HG03432 (cell line): Measurements from ENCODE around the gene LRRC46.

Experiments
- ATAC-seq: cut with Tn5 transposase; IDR thresholded peaks from one replicate; pipeline ENCODE4 v1.9.1; 2021; ENCODE audit warnings: mild to moderate bottlenecking, moderate library complexity; ENCODE audit not compliant: unreplicated experiment

Gene LRRC46

GRCh38 chr17:47808830-47809480, 22.5 kb upstream of the LRRC46 start:
- ATAC-seq = no peak

- ATAC-seq = no peak
These were observed 21.2 kb upstream of the LRRC46 start for GRCh38 chr17:47810200-47810821.

GRCh38 chr17:47810901-47811635, 20.4 kb upstream of the LRRC46 start:
- no peak for ATAC-seq

GRCh38 chr17:47811709-47812108, 19.8 kb upstream of the LRRC46 start:
- ATAC-seq = no peak

- no peak for ATAC-seq
These were observed 19.1 kb upstream of the LRRC46 start for GRCh38 chr17:47812146-47812920.

GRCh38 chr17:47813077-47813476, 18.4 kb upstream of the LRRC46 start:
- no peak for ATAC-seq

GRCh38 chr17:47813512-47814031, 17.9 kb upstream of the LRRC46 start:
- no peak for ATAC-seq

- no peak for ATAC-seq
These were observed 16.2 kb upstream of the LRRC46 start for GRCh38 chr17:47815106-47815918.

- no peak for ATAC-seq
These were observed 15.2 kb upstream of the LRRC46 start for GRCh38 chr17:47816111-47816735.

GRCh38 chr17:47816947-47817346, 14.5 kb upstream of the LRRC46 start:
- ATAC-seq = no peak

GRCh38 chr17:47818002-47818695, 13.3 kb upstream of the LRRC46 start:
- ATAC-seq = no peak

GRCh38 chr17:47819475-47819874, 12.0 kb upstream of the LRRC46 start:
- no peak for ATAC-seq

GRCh38 chr17:47820033-47820789, 11.3 kb upstream of the LRRC46 start:
- no peak for ATAC-seq

- peak; percentile 4 for ATAC-seq
These were observed 10.4 kb upstream of the LRRC46 start for GRCh38 chr17:47821031-47821423.

GRCh38 chr17:47821424-47822391, 9.8 kb upstream of the LRRC46 start, which contains the start of gene OSBPL7:
Gene OSBPL7, minus strand, starts transcription at chr17:47821794. Its CDS starts 1,516 bp downstream, at chr17:47820278.
- ATAC-seq = peak; percentile 84

GRCh38 chr17:47822785-47823184, 8.7 kb upstream of the LRRC46 start:
- no peak for ATAC-seq

- ATAC-seq = no peak
These were observed 8.0 kb upstream of the LRRC46 start for GRCh38 chr17:47823519-47823918.
